H1 (cell line): ENCODE data around the gene LTBP4.

Source experiments
- CREB1 ChIP-seq: IDR thresholded peaks from 2 replicates; pipeline ENCODE4 v1.6.1; 2012; ENCODE audit warnings: inconsistent platforms
- CTCF ChIP-seq, 3 experiments: IDR thresholded peaks; 1 replicate in 2 of 3; 2 replicates in 1 of 3; pipeline versions ENCODE4 v1.5.1 to v1.6.1; 2011; ENCODE audit warnings: low read length in 3 of 3, mild to moderate bottlenecking in 3 of 3, inconsistent platforms in 2 of 3, low read depth in 1 of 3, moderate library complexity in 1 of 3; ENCODE audit not compliant: insufficient read depth in 1 of 3; ENCODE audit errors: control extremely low read depth in 1 of 3
- RAD21 ChIP-seq, 2 experiments: IDR thresholded peaks in 1 of 2; conservative IDR thresholded peaks in 1 of 2; 2 replicates each; pipeline ENCODE4 v1.6.1; 2011; ENCODE audit warnings: low read depth in 2 of 2, low read length in 2 of 2, improper control_type of control experiment in 1 of 2, inconsistent platforms in 1 of 2, mild to moderate bottlenecking in 1 of 2, moderate library complexity in 1 of 2
- TEAD4 ChIP-seq: IDR thresholded peaks from 2 replicates; pipeline ENCODE4 v1.6.1; 2012; ENCODE audit warnings: low read depth, low read length, inconsistent platforms, mixed read lengths

- TF ChIP-seq CTCF (IDR thresholded peaks at IDR 0.05; ENCODE audit: control extremely low read depth in 1 of 3, insufficient read depth in 1 of 3, low read depth in 1 of 3, low read length in 3 of 3) (no peak), RAD21 (IDR thresholded peaks at IDR 0.05 in 1 of 2, conservative IDR thresholded peaks at IDR 0.05 in 1 of 2; ENCODE audit: low read depth in 2 of 2, low read length in 2 of 2) (no peak), TEAD4 (no peak), CREB1 (no peak)
Measured at GRCh38 chr19:40629346-40629745, 28.2 kb downstream of the LTBP4 start.
